HuH-7 (cell line): ENCODE measurements around the gene MYMX.

Experiments
- DNase-seq: peaks from one replicate; pipeline ENCODE4 v3.0.0; 2011; ENCODE audit warnings: low spot score

Gene MYMX

GRCh38 chr6:44264154-44265006 is 47.7 kb downstream of the MYMX start:
- no peak for DNase-seq

GRCh38 chr6:44265007-44265721 is 48.4 kb downstream of the MYMX start, which contains the start of gene NFKBIE:
TSS of gene NFKBIE (minus strand) at chr6:44265551. CDS start at chr6:44265346, 205 bp downstream.
- peak; percentile 92 for DNase-seq

GRCh38 chr6:44265722-44266233 is 49.1 kb downstream of the MYMX start:
- DNase-seq: no peak

GRCh38 chr6:44266347-44266746 is 49.6 kb downstream of the MYMX start:
- DNase-seq: no peak

GRCh38 chr6:44267252-44267651 is 50.5 kb downstream of the MYMX start:
- DNase-seq: no peak
